Measurements from ENCODE around the gene RNASEH2A. TPM values are rescaled to one million over a fixed set of nuclear protein-coding genes. Genes with fewer than 3 reads are reported as not detected.

Gene RNASEH2A
- total and polyA plus RNA-seq, 2 of the 13 experiments (the other 11 are each of a cell fraction or from before 2014, with no cell fraction given): 25.1 to 35.8 TPM

GRCh38 chr19:12837225-12837624 lies 30.8 kb downstream of the RNASEH2A start:
- DNase-seq (ENCODE audit: low spot score) (no peak), ATAC-seq (no peak), FAIRE-seq (no peak)
- Histone ChIP-seq H3K4me2 (ENCODE audit: low read depth, low read length) (no peak overlapping the region), H2AFZ (ENCODE audit: low read length) (no peak overlapping the region), H4K20me1 (ENCODE audit: insufficient read depth, low read length) (no peaks in the 10 kb centered on the region), H3K36me3 (replicated peaks in 1 of 2; ENCODE audit: control insufficient read depth in 1 of 2, insufficient read depth in 2 of 2, low read length in 2 of 2) (no peaks in the 10 kb centered on the region), H3K79me2 (ENCODE audit: insufficient read depth, low read length) (no peaks in the 10 kb centered on the region), H3K9me3 (ENCODE audit: low read length) (no peaks in the 10 kb centered on the region), H3K9ac (ENCODE audit: insufficient read depth, low read depth, low read length) (no peak overlapping the region), H3K4me1 (ENCODE audit: insufficient read depth, low read length) (peaks cover 51% of the 10 kb centered on the region), H3K27me3 (ENCODE audit: control insufficient read depth in 1 of 2, insufficient read depth in 2 of 2, low read length in 2 of 2) (peaks cover 0 to 21% of the 10 kb centered on the region in 2 experiments; a peak in 2 of 5 replicates), H3K4me3 (replicated peaks in 1 of 3; ENCODE audit: insufficient read depth in 1 of 3, low read depth in 2 of 3, low read length in 3 of 3) (no peak overlapping the region), H3K27ac (ENCODE audit: extremely low read length, insufficient read depth, low read length) (no peak overlapping the region)
- ChIA-PET POLR2A (interaction anchor here (0.8 kb wide), 1 partner anchor 45 kb away, joined by 3 read pairs; no protein-coding TSS in a partner anchor), CTCF (ENCODE audit: low intra/inter-chr PET ratio, low total read pairs) (interaction anchor here (0.8 to 1.1 kb wide), 2 partner anchors 11 kb away, joined by 3 read pairs; no protein-coding TSS in a partner anchor)
- TF ChIP-seq, protein P1, sequence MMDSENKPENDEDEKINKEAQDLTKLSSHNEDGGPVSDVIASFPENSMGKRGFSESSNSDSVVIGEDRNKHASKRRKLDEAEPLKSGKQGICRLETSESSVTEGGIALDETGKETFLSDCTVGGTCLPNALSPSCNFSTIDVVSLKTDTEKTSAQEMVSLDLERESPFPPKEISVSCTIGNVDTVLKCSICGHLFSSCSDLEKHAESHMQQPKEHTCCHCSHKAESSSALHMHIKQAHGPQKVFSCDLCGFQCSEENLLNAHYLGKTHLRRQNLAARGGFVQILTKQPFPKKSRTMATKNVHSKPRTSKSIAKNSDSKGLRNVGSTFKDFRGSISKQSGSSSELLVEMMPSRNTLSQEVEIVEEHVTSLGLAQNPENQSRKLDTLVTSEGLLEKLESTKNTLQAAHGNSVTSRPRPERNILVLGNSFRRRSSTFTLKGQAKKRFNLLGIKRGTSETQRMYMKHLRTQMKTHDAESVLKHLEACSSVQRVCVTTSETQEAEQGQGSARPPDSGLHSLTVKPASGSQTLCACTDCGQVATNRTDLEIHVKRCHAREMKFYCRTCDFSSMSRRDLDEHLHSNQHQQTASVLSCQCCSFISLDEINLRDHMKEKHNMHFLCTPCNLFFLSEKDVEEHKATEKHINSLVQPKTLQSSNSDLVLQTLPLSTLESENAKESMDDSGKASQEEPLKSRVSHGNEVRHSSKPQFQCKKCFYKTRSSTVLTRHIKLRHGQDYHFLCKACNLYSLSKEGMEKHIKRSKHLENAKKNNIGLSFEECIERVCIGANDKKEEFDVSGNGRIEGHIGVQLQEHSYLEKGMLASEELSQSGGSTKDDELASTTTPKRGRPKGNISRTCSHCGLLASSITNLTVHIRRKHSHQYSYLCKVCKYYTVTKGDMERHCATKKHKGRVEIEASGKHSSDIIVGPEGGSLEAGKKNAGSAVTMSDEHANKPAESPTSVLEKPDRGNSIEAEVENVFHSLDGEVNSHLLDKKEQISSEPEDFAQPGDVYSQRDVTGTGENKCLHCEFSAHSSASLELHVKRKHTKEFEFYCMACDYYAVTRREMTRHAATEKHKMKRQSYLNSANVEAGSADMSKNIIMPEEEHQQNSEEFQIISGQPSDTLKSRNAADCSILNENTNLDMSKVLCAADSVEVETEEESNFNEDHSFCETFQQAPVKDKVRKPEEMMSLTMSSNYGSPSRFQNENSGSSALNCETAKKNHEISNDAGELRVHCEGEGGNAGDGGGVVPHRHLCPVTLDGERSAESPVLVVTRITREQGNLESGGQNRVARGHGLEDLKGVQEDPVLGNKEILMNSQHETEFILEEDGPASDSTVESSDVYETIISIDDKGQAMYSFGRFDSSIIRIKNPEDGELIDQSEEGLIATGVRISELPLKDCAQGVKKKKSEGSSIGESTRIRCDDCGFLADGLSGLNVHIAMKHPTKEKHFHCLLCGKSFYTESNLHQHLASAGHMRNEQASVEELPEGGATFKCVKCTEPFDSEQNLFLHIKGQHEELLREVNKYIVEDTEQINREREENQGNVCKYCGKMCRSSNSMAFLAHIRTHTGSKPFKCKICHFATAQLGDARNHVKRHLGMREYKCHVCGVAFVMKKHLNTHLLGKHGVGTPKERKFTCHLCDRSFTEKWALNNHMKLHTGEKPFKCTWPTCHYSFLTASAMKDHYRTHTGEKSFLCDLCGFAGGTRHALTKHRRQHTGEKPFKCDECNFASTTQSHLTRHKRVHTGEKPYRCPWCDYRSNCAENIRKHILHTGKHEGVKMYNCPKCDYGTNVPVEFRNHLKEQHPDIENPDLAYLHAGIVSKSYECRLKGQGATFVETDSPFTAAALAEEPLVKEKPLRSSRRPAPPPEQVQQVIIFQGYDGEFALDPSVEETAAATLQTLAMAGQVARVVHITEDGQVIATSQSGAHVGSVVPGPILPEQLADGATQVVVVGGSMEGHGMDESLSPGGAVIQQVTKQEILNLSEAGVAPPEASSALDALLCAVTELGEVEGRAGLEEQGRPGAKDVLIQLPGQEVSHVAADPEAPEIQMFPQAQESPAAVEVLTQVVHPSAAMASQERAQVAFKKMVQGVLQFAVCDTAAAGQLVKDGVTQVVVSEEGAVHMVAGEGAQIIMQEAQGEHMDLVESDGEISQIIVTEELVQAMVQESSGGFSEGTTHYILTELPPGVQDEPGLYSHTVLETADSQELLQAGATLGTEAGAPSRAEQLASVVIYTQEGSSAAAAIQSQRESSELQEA (CRISPR knock-in tag; IDR thresholded peaks at IDR 0.05; ENCODE audit: not compliant biosample characterization): no peak
- 0 out of 2 replicates have a peak, but pooled peaks have one; percentile 25 for TF ChIP-seq ZNF24 (IDR thresholded peaks at IDR 0.05)
- no peak for TF ChIP-seq TRIM24 (CRISPR knock-in tag; IDR thresholded peaks at IDR 0.05)
- intact Hi-C loops (cut with micrococcal nuclease; ENCODE audit: unreplicated experiment) (no loop called here), in situ Hi-C loops (cut with HindIII; ENCODE audit: extremely low pct_ligation_motif_present, low pct_unique_long_range_greater_than_20kb) (loop anchor here (5.0 kb wide), 1 partner anchor 65 kb away; no protein-coding TSS in a partner anchor)
- WGBS (ENCODE audit: low lambda C conversion rate): 10% methylated on average over 4 of the region's 4 CpGs
- BruUV-seq (replicated peaks): no TSS peak
